K562 (cell line): ENCODE results near the gene KHDRBS2. TPM values are rescaled to one million over a fixed set of nuclear protein-coding genes. Genes with fewer than 3 reads are reported as not detected.

Source experiments
- ATAC-seq: fragments of 200-7000 bp; cut with Tn5 transposase; 3 replicates; pipeline ENCODE4 v1.9.1; 2020; ENCODE audit warnings: moderate library complexity
- BruUV-seq: library from RNA; stranded (reverse); fragments of 400-500 nt; replicated peaks from 2 replicates; lab custom pipeline; 2021; lab: Mats Ljungman, UMichigan
- CTCF ChIA-PET: fragments of 300-600 bp; formaldehyde crosslinking; extraction: SDS; loops from one replicate; lab custom pipeline; 2021; ENCODE audit warnings: low intra/inter-chr PET ratio; lab: Yijun Ruan, JAX
- POLR2A ChIA-PET: fragments of 300-600, 350-650 bp; sonication (Branson Sonifier 250); formaldehyde crosslinking; extraction: SDS; loops from one replicate; lab custom pipeline; 2021; ENCODE audit warnings: antibody characterized with exemption, inconsistent platforms; lab: Yijun Ruan, JAX
- DNase-seq, 4 experiments: peaks; one replicate each; pipeline versions ENCODE4 v3.0.0 to v3.0.0-alpha.2; 2011 to 2018; ENCODE audit warnings: low spot score in 3 of 4, mixed read lengths in 3 of 4; ENCODE audit errors: extremely low read depth in 1 of 4
- FAIRE-seq: peaks from 2 replicates; lab custom pipeline; 2011; peaks lifted over from hg19 to GRCh38; lab: Jason Lieb, UNC
- H2AFZ ChIP-seq: 2 replicates; pipeline ENCODE4 v1.6.0; 2011; ENCODE audit warnings: low read depth, low read length, control low read depth, inconsistent platforms
- H3K27ac ChIP-seq: fragments of 200-600 bp; 3 replicates; pipeline ENCODE4 v1.8.0; 2011; ENCODE audit warnings: low read depth, mild to moderate bottlenecking, control low read depth, inconsistent platforms, low read length, moderate library complexity, mixed read lengths; ENCODE audit errors: extremely low read depth
- H3K27me3 ChIP-seq, 2 experiments: fragments of 300-600 bp in 1 of 2; 2 replicates in 1 of 2; 3 replicates in 1 of 2; pipeline versions ENCODE4 v1.6.0 to v1.8.0; 2011; ENCODE audit warnings: inconsistent platforms in 2 of 2, low read length in 2 of 2, mild to moderate bottlenecking in 1 of 2, mixed read lengths in 1 of 2, moderate library complexity in 1 of 2; ENCODE audit not compliant: control insufficient read depth in 2 of 2, insufficient read depth in 2 of 2
- H3K36me3 ChIP-seq: fragments of 300-600 bp; 3 replicates; pipeline ENCODE4 v1.8.0; 2011; ENCODE audit warnings: mild to moderate bottlenecking, low read length, inconsistent platforms; ENCODE audit not compliant: control insufficient read depth, insufficient read depth
- H3K4me1 ChIP-seq, 2 experiments: fragments of 200-600 bp in 1 of 2; replicated peaks in 1 of 2; 2 replicates in 1 of 2; 3 replicates in 1 of 2; pipeline versions ENCODE4 v1.5.1 to v1.8.0; 2011; ENCODE audit warnings: inconsistent platforms in 2 of 2, low read length in 2 of 2, mild to moderate bottlenecking in 1 of 2, mixed read lengths in 1 of 2, moderate library complexity in 1 of 2; ENCODE audit not compliant: control insufficient read depth in 2 of 2, insufficient read depth in 2 of 2
- H3K4me2 ChIP-seq: 2 replicates; pipeline ENCODE4 v1.6.1; 2011; ENCODE audit warnings: low read length, control low read depth, inconsistent platforms, mixed read lengths; ENCODE audit not compliant: insufficient read depth
- H3K4me3 ChIP-seq: fragments of 200-600 bp; sonication (generic), shearing (Covaris generic); 2 replicates; pipeline ENCODE4 v1.5.1; 2016; ENCODE audit warnings: control low read depth, inconsistent platforms
- H3K79me2 ChIP-seq: fragments of 200-600 bp; 3 replicates; pipeline ENCODE4 v1.8.0; 2011; ENCODE audit warnings: low read length, inconsistent platforms; ENCODE audit not compliant: control insufficient read depth, insufficient read depth
- H3K9ac ChIP-seq, 2 experiments: 2 replicates each; pipeline versions ENCODE4 v1.6.0 to v1.6.1; 2011; ENCODE audit warnings: low read depth in 2 of 2, low read length in 2 of 2, control low read depth in 1 of 2, inconsistent platforms in 1 of 2, mild to moderate bottlenecking in 1 of 2, mixed read lengths in 1 of 2; ENCODE audit not compliant: insufficient read depth in 1 of 2
- H3K9me1 ChIP-seq: one replicate; pipeline ENCODE4 v1.6.0; 2011; ENCODE audit warnings: inconsistent platforms, mild to moderate bottlenecking, low read length, moderate library complexity; ENCODE audit not compliant: control insufficient read depth, insufficient read depth
- H3K9me3 ChIP-seq: replicated peaks from 2 replicates; pipeline ENCODE4 v1.5.1; 2011; ENCODE audit warnings: low read depth, low read length, inconsistent platforms; ENCODE audit not compliant: control insufficient read depth, insufficient read depth
- H4K20me1 ChIP-seq: replicated peaks from 2 replicates; pipeline ENCODE4 v1.6.1; 2011; ENCODE audit warnings: low read length, inconsistent platforms, mixed read lengths; ENCODE audit not compliant: control insufficient read depth, insufficient read depth
- ATF3 ChIP-seq, 2 experiments: fragments of 450-650 bp in 1 of 2; sonication (generic) in 1 of 2; formaldehyde crosslinking in 1 of 2; IDR thresholded peaks in 1 of 2; conservative IDR thresholded peaks in 1 of 2; 2 replicates each; pipeline versions ENCODE4 v1.6.1 to v1.8.1; 2016 to 2023; ENCODE audit warnings: mild to moderate bottlenecking in 2 of 2, moderate library complexity in 2 of 2, inconsistent platforms in 1 of 2, missing genetic modification reagents in 1 of 2
- KDM4B ChIP-seq, 2 experiments: fragments of 450-650 bp in 1 of 2; sonication (generic) in 1 of 2; IDR thresholded peaks; 2 replicates each; pipeline ENCODE4 v1.6.1; 2016 to 2017; ENCODE audit warnings: borderline replicate concordance in 2 of 2, antibody characterized with exemption in 1 of 2, low read depth in 1 of 2, mild to moderate bottlenecking in 1 of 2
- POLR3G ChIP-seq: IDR thresholded peaks from 2 replicates; pipeline ENCODE4 v1.6.1; 2011; ENCODE audit not compliant: insufficient read length, insufficient replicate concordance; ENCODE audit errors: extremely low read depth
- SMAD4 ChIP-seq: fragments of 250-450 bp; sonication (Bioruptor Pico); conservative IDR thresholded peaks from 2 replicates; pipeline ENCODE4 v1.8.0; 2021; ENCODE audit warnings: inconsistent platforms, mild to moderate bottlenecking, moderate library complexity
- SREBF1 ChIP-seq: fragments of 150-350 bp; IDR thresholded peaks from 2 replicates; pipeline ENCODE4 v1.6.1; 2014; ENCODE audit warnings: antibody characterized with exemption, low read depth, low read length, borderline replicate concordance
- WGBS: fragments of 100-300 bp; shearing (Covaris generic); methylation state at CpG from one replicate; pipeline ENCODE4 v1.1.6; 2016; ENCODE audit warnings: low coverage, mixed read lengths; ENCODE audit not compliant: insufficient coverage; ENCODE audit errors: missing lambda C conversion rate; 5-methylcytosine and 5-hydroxymethylcytosine counted together
- in situ Hi-C: fragments of 300-500 bp; cut with MboI; formaldehyde crosslinking; loops from 4 replicates; pipeline ENCODE4 v1.15.0; 2018; ENCODE audit warnings: inconsistent platforms, mixed read lengths
- intact Hi-C: fragments of 100-400 bp; cut with micrococcal nuclease; formaldehyde crosslinking; loops from 2 replicates; pipeline ENCODE4 v1.14.2; 2022
- polyA plus RNA-seq, 8 experiments: library from polyadenylated mRNA; depleted of rRNA in 4 of 8; stranded (reverse) in 5 of 8; unstranded in 3 of 8; fragments of >200 nt; fragmentation: Nextera tagmentation in 2 of 8; fragmentation: Illumina TruSeq in 1 of 8; extraction: Ambion mirVana in 2 of 8; extraction: Trizol in 1 of 8; gene quantifications; 2 replicates each; pipeline versions ENCODE4 v1.2.1 to v1.2.3, GENCODE V29; 2011 to 2014; ENCODE audit warnings: inconsistent platforms in 1 of 8, missing spikeins in 1 of 8
- total RNA-seq, 7 experiments: library from RNA; depleted of rRNA in 6 of 7; stranded (reverse); fragments of >200 nt in 6 of 7; fragmentation: Illumina TruSeq in 2 of 7; extraction: Trizol in 2 of 7; gene quantifications; 2 replicates each; pipeline versions ENCODE4 v1.2.1 to v1.2.3, GENCODE V29; 2011 to 2021; ENCODE audit warnings: low replicate concordance in 1 of 7

KHDRBS2 gene
- total and polyA plus RNA-seq, 9 of the 15 experiments (the other 6 are each of a cell fraction or from before 2014, with no cell fraction given) = not detected

GRCh38 chr6:61868507-61869080 is 417.4 kb downstream of the KHDRBS2 start:
- Histone ChIP-seq H3K9me1 (no peaks in the 10 kb centered on the region), H3K36me3 (no peaks in the 10 kb centered on the region), H3K79me2 (no peaks in the 10 kb centered on the region), H3K9me3 (no peaks in the 10 kb centered on the region), H3K27ac (no peak overlapping the region), H4K20me1 (no peaks in the 10 kb centered on the region), H3K27me3 (no peaks in the 10 kb centered on the region), H3K4me2 (no peak overlapping the region), H3K4me1 (no peaks in the 10 kb centered on the region), H3K9ac (no peak overlapping the region), H3K4me3 (no peak overlapping the region), H2AFZ (no peak overlapping the region)
- POLR2A ChIA-PET = no interaction called here
- no peak for DNase-seq
- TF ChIP-seq SMAD4 (no peak), ATF3 (IDR thresholded peaks at IDR 0.05) (no peak), ATF3 (CRISPR knock-in tag; conservative IDR thresholded peaks at IDR 0.05) (no peak), KDM4B (IDR thresholded peaks at IDR 0.05; ENCODE audit: borderline replicate concordance in 2 of 2, low read depth in 1 of 2) (no peak), SREBF1 (no peak), POLR3G (no peak)
- no peak for ATAC-seq
- no peak for FAIRE-seq
- BruUV-seq = no TSS peak
- 0% methylated on average over 7 of the region's 8 CpGs for WGBS
- in situ Hi-C loops (no loop called here), intact Hi-C loops (no loop called here)
- CTCF ChIA-PET = no interaction called here
